ENCODE data around the gene SLC8A3. TPM values are rescaled to one million over a fixed set of nuclear protein-coding genes. Genes with fewer than 3 reads are reported as not detected.
A peak's percentile ranks its signal among the peaks of the same experiment; 100 is the strongest.

Gene SLC8A3
- total and polyA plus RNA-seq, 2 of the 13 experiments (the other 11 are each of a cell fraction or from before 2014, with no cell fraction given): 0.01 to 0.02 TPM

GRCh38 chr14:70057519-70058136 is 131.1 kb downstream of the SLC8A3 start (continued):
- no peak for TF ChIP-seq ATF5 (CRISPR knock-in tag; IDR thresholded peaks at IDR 0.05; ENCODE audit: low read depth)
- no peak for TF ChIP-seq RBFOX2 (IDR thresholded peaks at IDR 0.05; ENCODE audit: low read depth, low read length)
- TF ChIP-seq EHMT2 (IDR thresholded peaks at IDR 0.05; ENCODE audit: borderline replicate concordance, low read depth, low read length): no peak
- no peak for TF ChIP-seq POLR2G (IDR thresholded peaks at IDR 0.05; ENCODE audit: low read depth, low read length)
- TF ChIP-seq HDAC1 (CRISPR knock-in tag; IDR thresholded peaks at IDR 0.05): peak; percentile 35; the same call in 1 of the 2 replicates
- no peak for TF ChIP-seq RFXAP (CRISPR knock-in tag; IDR thresholded peaks at IDR 0.05; ENCODE audit: borderline replicate concordance)
- TF ChIP-seq NFIB (CRISPR knock-in tag; IDR thresholded peaks at IDR 0.05; ENCODE audit: borderline replicate concordance): no peak

- Histone ChIP-seq H4K20me1 (ENCODE audit: insufficient read depth, low read length) (no peaks in the 10 kb centered on the region), H3K27ac (ENCODE audit: extremely low read length, insufficient read depth, low read length) (no peak overlapping the region), H3K36me3 (replicated peaks in 1 of 2; ENCODE audit: control insufficient read depth in 1 of 2, insufficient read depth in 2 of 2, low read length in 2 of 2) (no peaks in the 10 kb centered on the region), H2AFZ (ENCODE audit: low read length) (no peak overlapping the region), H3K4me2 (ENCODE audit: low read depth, low read length) (no peak overlapping the region), H3K4me1 (ENCODE audit: insufficient read depth, low read length) (peaks cover 53% of the 10 kb centered on the region), H3K9me3 (ENCODE audit: low read length) (no peaks in the 10 kb centered on the region), H3K9ac (ENCODE audit: insufficient read depth, low read depth, low read length) (no peak overlapping the region), H3K27me3 (ENCODE audit: control insufficient read depth in 1 of 2, insufficient read depth in 2 of 2, low read length in 2 of 2) (no peaks in the 10 kb centered on the region), H3K79me2 (ENCODE audit: insufficient read depth, low read length) (no peaks in the 10 kb centered on the region), H3K4me3 (replicated peaks in 1 of 3; ENCODE audit: insufficient read depth in 1 of 3, low read depth in 2 of 3, low read length in 3 of 3) (no peak overlapping the region)
- intact Hi-C loops (cut with micrococcal nuclease; ENCODE audit: unreplicated experiment): no loop called here
- ChIA-PET CTCF (ENCODE audit: low intra/inter-chr PET ratio, low total read pairs) (no interaction called here), POLR2A (no interaction called here)
- 0% methylated on average over 3 of the region's 3 CpGs for WGBS (ENCODE audit: low lambda C conversion rate)
- DNase-seq (ENCODE audit: low spot score) (peak; percentile 38), FAIRE-seq (peak; percentile 26), ATAC-seq (no peak)
- no TSS peak for BruUV-seq (replicated peaks)
- in situ Hi-C loops (cut with HindIII; ENCODE audit: extremely low pct_ligation_motif_present, low pct_unique_long_range_greater_than_20kb): no loop called here
- TF ChIP-seq ZKSCAN8 (CRISPR knock-in tag; IDR thresholded peaks at IDR 0.05; ENCODE audit: borderline replicate concordance): no peak
- TF ChIP-seq ZNF367 (CRISPR knock-in tag; IDR thresholded peaks at IDR 0.05; ENCODE audit: borderline replicate concordance): no peak
- peak; percentile 53 for TF ChIP-seq NCOA2 (CRISPR knock-in tag; IDR thresholded peaks at IDR 0.05)
- no peak for TF ChIP-seq TOE1 (CRISPR knock-in tag; IDR thresholded peaks at IDR 0.05)
- peak; percentile 14; the same call in 1 of the 2 replicates for TF ChIP-seq DRAP1 (CRISPR knock-in tag; IDR thresholded peaks at IDR 0.05)
- TF ChIP-seq ZNF616 (CRISPR knock-in tag; IDR thresholded peaks at IDR 0.05; ENCODE audit: low read depth): no peak
- no peak for TF ChIP-seq GTF3A (CRISPR knock-in tag; conservative IDR thresholded peaks at IDR 0.05)
- TF ChIP-seq RORA (CRISPR knock-in tag; IDR thresholded peaks at IDR 0.05): no peak
- no peak for TF ChIP-seq ZNF362 (CRISPR knock-in tag; IDR thresholded peaks at IDR 0.05; ENCODE audit: borderline replicate concordance)
- no peak for TF ChIP-seq PRPF4 (IDR thresholded peaks at IDR 0.05; ENCODE audit: low read depth, low read length, poor library complexity, severe bottlenecking)
- TF ChIP-seq TSC22D2 (CRISPR knock-in tag; IDR thresholded peaks at IDR 0.05; ENCODE audit: borderline replicate concordance): peak; percentile 94; the same call in 1 of the 2 replicates
- no peak for TF ChIP-seq KLF12 (CRISPR knock-in tag; IDR thresholded peaks at IDR 0.05; ENCODE audit: borderline replicate concordance)
- no peak for TF ChIP-seq IRF1 (CRISPR knock-in tag; IDR thresholded peaks at IDR 0.05; ENCODE audit: low read depth)
- no peak for TF ChIP-seq BHLHE40 (IDR thresholded peaks at IDR 0.05; ENCODE audit: low read length)
- TF ChIP-seq HES4 (CRISPR knock-in tag; IDR thresholded peaks at IDR 0.05; ENCODE audit: borderline replicate concordance): no peak
Measured at GRCh38 chr14:70052990-70053389, 135.8 kb downstream of the SLC8A3 start.
